HepG2 (cell line): ENCODE data around the gene ABHD12. TPM values are rescaled to one million over a fixed set of nuclear protein-coding genes. Genes with fewer than 3 reads are reported as not detected.

Experiments used
- ERF ChIP-seq: IDR thresholded peaks from 2 replicates; pipeline ENCODE4 v1.6.1; 2018; ENCODE audit warnings: missing biosample characterization, missing genetic modification reagents
- MATR3 ChIP-seq: sonication (generic); formaldehyde crosslinking; IDR thresholded peaks from 2 replicates; pipeline ENCODE4 v1.4.0; 2020; ENCODE audit warnings: missing genetic modification reagents
- MEIS1 ChIP-seq: sonication (generic); formaldehyde crosslinking; IDR thresholded peaks from 2 replicates; pipeline ENCODE4 v1.9.0; 2021; ENCODE audit warnings: mild to moderate bottlenecking, missing genetic modification reagents, moderate library complexity, borderline replicate concordance
- MNT ChIP-seq: fragments of 450-650 bp; IDR thresholded peaks from 2 replicates; pipeline ENCODE4 v1.6.1; 2016
- NFKBIZ ChIP-seq: IDR thresholded peaks from 2 replicates; pipeline ENCODE4 v1.6.1; 2018; ENCODE audit warnings: missing genetic modification reagents, missing compliant biosample characterization
- ZNF598 ChIP-seq: sonication (generic); formaldehyde crosslinking; IDR thresholded peaks from 2 replicates; pipeline ENCODE4 v1.5.1; 2020; ENCODE audit warnings: mild to moderate bottlenecking, missing genetic modification reagents, borderline replicate concordance
- ZNF790 ChIP-seq: sonication (generic); formaldehyde crosslinking; IDR thresholded peaks from 2 replicates; pipeline ENCODE4 v1.8.0; 2022; ENCODE audit warnings: missing genetic modification reagents, mild to moderate bottlenecking, borderline replicate concordance
- polyA plus RNA-seq, 8 experiments: library from polyadenylated mRNA; depleted of rRNA in 3 of 8; stranded (reverse) in 7 of 8; unstranded in 1 of 8; fragments of >200 nt; fragmentation: Illumina TruSeq in 4 of 8; extraction: Trizol in 4 of 8; gene quantifications; 2 replicates each; pipeline versions ENCODE4 v1.2.1 to v1.2.3, GENCODE V29; 2011 to 2016; ENCODE audit warnings: low read depth in 4 of 8, missing spikeins in 1 of 8, mixed read lengths in 1 of 8; ENCODE audit not compliant: insufficient read depth in 1 of 8
- total RNA-seq, 5 experiments: library from RNA; depleted of rRNA; stranded (reverse); fragments of >200 nt; fragmentation: Illumina TruSeq; extraction: Trizol; gene quantifications; 2 replicates each; pipeline ENCODE4 v1.2.3, GENCODE V29; 2016; ENCODE audit warnings: low read depth in 1 of 5
- TF ChIP-seq, protein P1 (sequence below): sonication (generic); formaldehyde crosslinking; IDR thresholded peaks from 2 replicates; pipeline ENCODE4 v1.9.0; 2021; ENCODE audit warnings: mild to moderate bottlenecking, missing genetic modification reagents
- TF ChIP-seq, protein P2 (sequence below): sonication (generic); formaldehyde crosslinking; conservative IDR thresholded peaks from 2 replicates; pipeline ENCODE4 v1.4.0; 2020; ENCODE audit warnings: missing genetic modification reagents
- TF ChIP-seq, protein P3 (sequence below): sonication (generic); formaldehyde crosslinking; IDR thresholded peaks from 2 replicates; pipeline ENCODE4; 2020; ENCODE audit warnings: missing genetic modification reagents, mild to moderate bottlenecking, borderline replicate concordance
- TF ChIP-seq, protein P4 (sequence below): sonication (generic); formaldehyde crosslinking; conservative IDR thresholded peaks from 2 replicates; pipeline ENCODE4 v1.8.0; 2022; ENCODE audit warnings: mild to moderate bottlenecking, moderate library complexity, missing genetic modification reagents

The ABHD12 gene
- total and polyA plus RNA-seq, 2 of the 13 experiments (the other 11 are each of a cell fraction or from before 2014, with no cell fraction given), result 23.5 to 72.1 TPM

GRCh38 chr20:25390538-25391528 lies at the start of gene ABHD12 (continued):
- TF ChIP-seq, protein P1, sequence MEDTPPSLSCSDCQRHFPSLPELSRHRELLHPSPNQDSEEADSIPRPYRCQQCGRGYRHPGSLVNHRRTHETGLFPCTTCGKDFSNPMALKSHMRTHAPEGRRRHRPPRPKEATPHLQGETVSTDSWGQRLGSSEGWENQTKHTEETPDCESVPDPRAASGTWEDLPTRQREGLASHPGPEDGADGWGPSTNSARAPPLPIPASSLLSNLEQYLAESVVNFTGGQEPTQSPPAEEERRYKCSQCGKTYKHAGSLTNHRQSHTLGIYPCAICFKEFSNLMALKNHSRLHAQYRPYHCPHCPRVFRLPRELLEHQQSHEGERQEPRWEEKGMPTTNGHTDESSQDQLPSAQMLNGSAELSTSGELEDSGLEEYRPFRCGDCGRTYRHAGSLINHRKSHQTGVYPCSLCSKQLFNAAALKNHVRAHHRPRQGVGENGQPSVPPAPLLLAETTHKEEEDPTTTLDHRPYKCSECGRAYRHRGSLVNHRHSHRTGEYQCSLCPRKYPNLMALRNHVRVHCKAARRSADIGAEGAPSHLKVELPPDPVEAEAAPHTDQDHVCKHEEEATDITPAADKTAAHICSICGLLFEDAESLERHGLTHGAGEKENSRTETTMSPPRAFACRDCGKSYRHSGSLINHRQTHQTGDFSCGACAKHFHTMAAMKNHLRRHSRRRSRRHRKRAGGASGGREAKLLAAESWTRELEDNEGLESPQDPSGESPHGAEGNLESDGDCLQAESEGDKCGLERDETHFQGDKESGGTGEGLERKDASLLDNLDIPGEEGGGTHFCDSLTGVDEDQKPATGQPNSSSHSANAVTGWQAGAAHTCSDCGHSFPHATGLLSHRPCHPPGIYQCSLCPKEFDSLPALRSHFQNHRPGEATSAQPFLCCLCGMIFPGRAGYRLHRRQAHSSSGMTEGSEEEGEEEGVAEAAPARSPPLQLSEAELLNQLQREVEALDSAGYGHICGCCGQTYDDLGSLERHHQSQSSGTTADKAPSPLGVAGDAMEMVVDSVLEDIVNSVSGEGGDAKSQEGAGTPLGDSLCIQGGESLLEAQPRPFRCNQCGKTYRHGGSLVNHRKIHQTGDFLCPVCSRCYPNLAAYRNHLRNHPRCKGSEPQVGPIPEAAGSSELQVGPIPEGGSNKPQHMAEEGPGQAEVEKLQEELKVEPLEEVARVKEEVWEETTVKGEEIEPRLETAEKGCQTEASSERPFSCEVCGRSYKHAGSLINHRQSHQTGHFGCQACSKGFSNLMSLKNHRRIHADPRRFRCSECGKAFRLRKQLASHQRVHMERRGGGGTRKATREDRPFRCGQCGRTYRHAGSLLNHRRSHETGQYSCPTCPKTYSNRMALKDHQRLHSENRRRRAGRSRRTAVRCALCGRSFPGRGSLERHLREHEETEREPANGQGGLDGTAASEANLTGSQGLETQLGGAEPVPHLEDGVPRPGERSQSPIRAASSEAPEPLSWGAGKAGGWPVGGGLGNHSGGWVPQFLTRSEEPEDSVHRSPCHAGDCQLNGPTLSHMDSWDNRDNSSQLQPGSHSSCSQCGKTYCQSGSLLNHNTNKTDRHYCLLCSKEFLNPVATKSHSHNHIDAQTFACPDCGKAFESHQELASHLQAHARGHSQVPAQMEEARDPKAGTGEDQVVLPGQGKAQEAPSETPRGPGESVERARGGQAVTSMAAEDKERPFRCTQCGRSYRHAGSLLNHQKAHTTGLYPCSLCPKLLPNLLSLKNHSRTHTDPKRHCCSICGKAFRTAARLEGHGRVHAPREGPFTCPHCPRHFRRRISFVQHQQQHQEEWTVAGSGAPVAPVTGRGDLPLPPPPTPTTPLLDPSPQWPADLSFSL (CRISPR knock-in tag), result no peak
- TF ChIP-seq MATR3, result no peak
- peak; percentile 92 for TF ChIP-seq ERF (CRISPR knock-in tag)
- peak; percentile 67; the same call in 1 of the 2 replicates for TF ChIP-seq NFKBIZ
- peak; percentile 95 for TF ChIP-seq MEIS1 (CRISPR knock-in tag)
- peak; percentile 63; the same call in 1 of the 2 replicates for TF ChIP-seq ZNF790 (CRISPR knock-in tag)
- TF ChIP-seq, protein P2, sequence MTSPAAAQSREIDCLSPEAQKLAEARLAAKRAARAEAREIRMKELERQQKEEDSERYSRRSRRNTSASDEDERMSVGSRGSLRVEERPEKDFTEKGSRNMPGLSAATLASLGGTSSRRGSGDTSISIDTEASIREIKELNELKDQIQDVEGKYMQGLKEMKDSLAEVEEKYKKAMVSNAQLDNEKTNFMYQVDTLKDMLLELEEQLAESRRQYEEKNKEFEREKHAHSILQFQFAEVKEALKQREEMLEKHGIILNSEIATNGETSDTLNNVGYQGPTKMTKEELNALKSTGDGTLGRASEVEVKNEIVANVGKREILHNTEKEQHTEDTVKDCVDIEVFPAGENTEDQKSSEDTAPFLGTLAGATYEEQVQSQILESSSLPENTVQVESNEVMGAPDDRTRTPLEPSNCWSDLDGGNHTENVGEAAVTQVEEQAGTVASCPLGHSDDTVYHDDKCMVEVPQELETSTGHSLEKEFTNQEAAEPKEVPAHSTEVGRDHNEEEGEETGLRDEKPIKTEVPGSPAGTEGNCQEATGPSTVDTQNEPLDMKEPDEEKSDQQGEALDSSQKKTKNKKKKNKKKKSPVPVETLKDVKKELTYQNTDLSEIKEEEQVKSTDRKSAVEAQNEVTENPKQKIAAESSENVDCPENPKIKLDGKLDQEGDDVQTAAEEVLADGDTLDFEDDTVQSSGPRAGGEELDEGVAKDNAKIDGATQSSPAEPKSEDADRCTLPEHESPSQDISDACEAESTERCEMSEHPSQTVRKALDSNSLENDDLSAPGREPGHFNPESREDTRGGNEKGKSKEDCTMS, result 0 out of 2 replicates have a peak, but pooled peaks have one; percentile 75
- TF ChIP-seq, protein P3, sequence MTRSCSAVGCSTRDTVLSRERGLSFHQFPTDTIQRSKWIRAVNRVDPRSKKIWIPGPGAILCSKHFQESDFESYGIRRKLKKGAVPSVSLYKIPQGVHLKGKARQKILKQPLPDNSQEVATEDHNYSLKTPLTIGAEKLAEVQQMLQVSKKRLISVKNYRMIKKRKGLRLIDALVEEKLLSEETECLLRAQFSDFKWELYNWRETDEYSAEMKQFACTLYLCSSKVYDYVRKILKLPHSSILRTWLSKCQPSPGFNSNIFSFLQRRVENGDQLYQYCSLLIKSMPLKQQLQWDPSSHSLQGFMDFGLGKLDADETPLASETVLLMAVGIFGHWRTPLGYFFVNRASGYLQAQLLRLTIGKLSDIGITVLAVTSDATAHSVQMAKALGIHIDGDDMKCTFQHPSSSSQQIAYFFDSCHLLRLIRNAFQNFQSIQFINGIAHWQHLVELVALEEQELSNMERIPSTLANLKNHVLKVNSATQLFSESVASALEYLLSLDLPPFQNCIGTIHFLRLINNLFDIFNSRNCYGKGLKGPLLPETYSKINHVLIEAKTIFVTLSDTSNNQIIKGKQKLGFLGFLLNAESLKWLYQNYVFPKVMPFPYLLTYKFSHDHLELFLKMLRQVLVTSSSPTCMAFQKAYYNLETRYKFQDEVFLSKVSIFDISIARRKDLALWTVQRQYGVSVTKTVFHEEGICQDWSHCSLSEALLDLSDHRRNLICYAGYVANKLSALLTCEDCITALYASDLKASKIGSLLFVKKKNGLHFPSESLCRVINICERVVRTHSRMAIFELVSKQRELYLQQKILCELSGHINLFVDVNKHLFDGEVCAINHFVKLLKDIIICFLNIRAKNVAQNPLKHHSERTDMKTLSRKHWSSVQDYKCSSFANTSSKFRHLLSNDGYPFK (CRISPR knock-in tag), result peak; percentile 82
- no peak for TF ChIP-seq MNT
- TF ChIP-seq, protein P4, sequence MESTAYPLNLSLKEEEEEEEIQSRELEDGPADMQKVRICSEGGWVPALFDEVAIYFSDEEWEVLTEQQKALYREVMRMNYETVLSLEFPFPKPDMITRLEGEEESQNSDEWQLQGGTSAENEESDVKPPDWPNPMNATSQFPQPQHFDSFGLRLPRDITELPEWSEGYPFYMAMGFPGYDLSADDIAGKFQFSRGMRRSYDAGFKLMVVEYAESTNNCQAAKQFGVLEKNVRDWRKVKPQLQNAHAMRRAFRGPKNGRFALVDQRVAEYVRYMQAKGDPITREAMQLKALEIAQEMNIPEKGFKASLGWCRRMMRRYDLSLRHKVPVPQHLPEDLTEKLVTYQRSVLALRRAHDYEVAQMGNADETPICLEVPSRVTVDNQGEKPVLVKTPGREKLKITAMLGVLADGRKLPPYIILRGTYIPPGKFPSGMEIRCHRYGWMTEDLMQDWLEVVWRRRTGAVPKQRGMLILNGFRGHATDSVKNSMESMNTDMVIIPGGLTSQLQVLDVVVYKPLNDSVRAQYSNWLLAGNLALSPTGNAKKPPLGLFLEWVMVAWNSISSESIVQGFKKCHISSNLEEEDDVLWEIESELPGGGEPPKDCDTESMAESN, result peak; percentile 84
- TF ChIP-seq ZNF598 (CRISPR knock-in tag), result peak; percentile 88; the same call in 1 of the 2 replicates
